Inferior parietal cortex (tissue), 1 donor: ENCODE results near the gene RPN1.
"Not testable (repeated sequence)": the region's sequence is repeated elsewhere in the genome, so short reads cannot be mapped to it uniquely, and the experiment has no call there.

ENCODE experiments used
- DNase-seq: peaks from one replicate; pipeline ENCODE4 v3.0.0-alpha.2; 2016; ENCODE audit errors: extremely low spot score

RPN1 gene

DNA sequence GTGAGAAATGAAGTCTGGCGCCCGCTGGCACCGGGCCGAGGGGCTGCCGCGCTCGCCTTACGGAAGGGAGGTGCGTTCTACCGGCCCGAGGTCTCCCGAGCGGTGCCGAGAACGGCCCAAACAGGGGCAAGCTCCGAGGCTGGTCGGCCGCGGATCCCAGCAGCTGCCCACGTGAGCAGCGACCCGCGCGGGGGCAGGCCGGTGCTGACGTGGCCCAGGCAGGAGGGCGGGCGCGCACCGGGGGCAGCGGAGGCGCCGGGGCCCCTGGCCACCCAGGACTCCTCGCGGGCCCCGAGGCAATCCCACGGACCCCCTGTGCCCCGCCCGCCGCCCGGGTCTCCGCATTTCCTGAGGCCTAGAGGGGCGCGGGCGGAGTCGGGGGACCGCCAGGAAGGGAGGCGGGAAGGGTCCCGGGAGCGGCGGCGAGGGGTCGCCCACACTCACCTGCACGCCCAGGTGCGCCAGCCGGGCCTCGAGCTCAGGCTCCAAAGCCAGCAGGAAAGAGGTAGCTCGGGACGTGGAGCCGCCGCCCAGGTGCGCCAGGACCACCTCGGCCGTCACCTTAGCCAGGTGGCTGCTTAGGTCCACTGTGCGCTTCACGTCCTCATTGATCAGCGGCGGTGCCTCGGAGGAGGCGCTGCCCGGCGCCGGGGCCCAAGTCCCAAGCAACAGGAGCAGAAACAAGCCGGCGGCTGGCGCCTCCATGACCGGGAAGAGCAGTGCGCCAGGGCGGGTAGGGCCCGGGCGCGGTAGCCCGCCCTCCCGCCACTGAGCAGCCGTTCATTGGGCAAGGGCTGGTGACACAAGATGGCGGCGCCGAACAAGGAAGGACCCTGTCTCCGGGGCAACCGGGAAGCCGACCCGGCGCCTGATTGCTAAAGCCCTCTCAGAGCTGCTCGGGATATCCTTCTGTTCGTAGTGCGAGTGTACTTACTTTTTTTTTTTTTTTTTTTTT, at the start of gene RPN1:
Gene RPN1, minus strand, starts transcription at position 723 of the 955 bp plus-strand sequence. Its CDS starts 18 bp downstream, at position 705.
- DNase-seq, result peak; percentile 89

GRCh38 chr3:128698211-128699047, 47.8 kb upstream of the RPN1 start:
- peak; percentile 42 for DNase-seq

- no peak for DNase-seq
These were observed 46.7 kb upstream of the RPN1 start for GRCh38 chr3:128697341-128697740.

DNA sequence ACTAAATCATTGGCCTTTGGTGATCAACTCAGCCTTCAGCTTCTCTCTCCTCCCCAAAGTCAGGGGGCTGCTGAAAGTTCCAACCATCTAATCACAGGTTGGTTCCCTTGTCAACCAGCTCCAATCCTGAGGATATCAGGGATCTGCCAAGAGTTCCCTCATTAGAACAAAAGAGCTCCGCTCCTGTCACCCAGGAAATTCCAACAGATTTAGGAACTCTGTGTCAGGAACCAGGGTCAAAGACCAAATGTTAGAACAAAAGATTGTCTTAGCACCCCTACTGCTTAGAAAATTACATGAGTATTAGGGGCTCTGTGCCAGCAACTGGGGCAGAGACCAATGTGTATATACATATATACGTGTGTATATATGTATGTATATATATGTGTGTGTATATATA, 43.1 kb upstream of the RPN1 start:
- no peak for DNase-seq

DNA sequence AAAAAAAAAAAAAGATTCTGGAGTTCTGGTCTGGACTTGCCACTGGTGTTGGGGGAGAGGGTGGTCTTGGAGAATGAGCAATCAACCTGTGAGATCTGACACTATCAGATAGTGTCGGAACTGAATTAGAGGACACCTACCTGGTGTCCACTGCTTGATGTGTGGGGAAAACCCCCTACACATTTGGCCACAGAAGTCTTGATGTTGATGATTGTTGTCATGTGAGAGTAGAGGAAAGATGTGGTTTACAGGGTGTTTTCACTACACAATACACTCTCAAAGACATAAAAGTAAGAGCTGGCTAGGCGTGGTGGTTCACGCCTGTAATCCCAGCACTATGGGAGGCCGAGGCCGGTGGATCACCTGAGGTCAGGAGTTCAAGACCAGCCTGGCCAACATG, 38.4 kb upstream of the RPN1 start:
- DNase-seq, result no peak

GRCh38 chr3:128686465-128686864, 35.8 kb upstream of the RPN1 start:
- no peak for DNase-seq

- no peak for DNase-seq
These were observed 34.5 kb upstream of the RPN1 start for GRCh38 chr3:128684986-128685726.

GRCh38 chr3:128683957-128684356, 33.3 kb upstream of the RPN1 start:
- DNase-seq, result no peak

DNA sequence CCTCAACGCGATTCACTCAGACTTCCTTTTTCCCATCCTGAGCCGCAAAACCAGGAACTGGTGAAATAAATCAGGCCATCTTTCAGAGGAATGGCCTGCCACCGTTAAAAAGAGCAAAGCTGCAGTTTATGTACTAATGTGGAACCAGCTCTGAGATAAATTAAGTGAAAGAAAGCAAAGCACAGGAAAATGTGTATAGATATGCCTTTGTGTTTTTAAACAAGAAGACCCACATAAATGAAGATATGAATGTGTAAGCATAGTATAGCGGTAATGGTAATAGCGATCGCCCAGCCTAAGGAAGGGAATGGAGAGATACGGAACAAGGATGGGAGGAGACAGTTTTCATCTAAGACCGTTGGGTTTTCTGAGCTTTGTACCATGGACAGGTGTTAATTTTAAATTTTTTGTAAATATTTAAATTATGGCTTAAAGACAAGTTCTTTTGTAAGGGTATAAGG, 30.8 kb upstream of the RPN1 start:
- peak; percentile 65 for DNase-seq

DNA sequence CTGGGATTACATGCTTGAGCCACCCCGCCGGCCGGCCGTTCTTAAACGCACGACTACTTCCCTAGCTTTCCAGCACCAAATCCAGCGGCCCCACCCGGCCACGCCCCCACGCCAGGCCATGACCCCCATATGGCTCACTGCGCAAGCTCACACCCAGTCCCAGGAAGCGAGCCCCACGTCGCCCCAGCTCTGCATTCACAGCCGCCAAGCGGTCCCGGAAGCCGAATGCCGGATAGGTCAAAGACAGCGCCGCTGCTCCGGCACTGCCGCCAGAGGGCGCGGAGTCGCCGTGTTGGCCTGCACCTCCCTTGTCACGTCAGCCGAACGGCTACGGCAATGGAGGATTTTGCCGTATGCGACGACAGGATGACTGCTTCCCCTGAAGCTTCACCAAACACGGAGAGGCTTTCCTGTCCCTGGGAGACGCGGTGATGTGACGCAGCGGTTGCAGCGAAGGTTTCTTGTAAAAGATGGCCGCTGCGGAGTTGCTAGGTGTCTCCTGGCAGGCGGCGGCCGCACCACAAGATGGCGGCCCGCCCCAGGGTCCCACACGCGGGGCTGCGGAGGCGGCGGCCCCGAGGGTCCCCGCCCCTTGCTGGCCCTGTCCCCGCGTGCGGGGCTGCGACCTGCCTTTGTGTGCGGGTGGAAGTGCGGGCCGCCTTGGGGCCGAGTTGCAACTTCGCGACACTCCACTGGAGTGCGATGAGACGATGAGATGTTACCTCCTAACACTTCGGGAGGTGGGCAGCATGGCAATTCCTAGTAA, 30.2 kb upstream of the RPN1 start:
- peak; percentile 95 for DNase-seq

DNA sequence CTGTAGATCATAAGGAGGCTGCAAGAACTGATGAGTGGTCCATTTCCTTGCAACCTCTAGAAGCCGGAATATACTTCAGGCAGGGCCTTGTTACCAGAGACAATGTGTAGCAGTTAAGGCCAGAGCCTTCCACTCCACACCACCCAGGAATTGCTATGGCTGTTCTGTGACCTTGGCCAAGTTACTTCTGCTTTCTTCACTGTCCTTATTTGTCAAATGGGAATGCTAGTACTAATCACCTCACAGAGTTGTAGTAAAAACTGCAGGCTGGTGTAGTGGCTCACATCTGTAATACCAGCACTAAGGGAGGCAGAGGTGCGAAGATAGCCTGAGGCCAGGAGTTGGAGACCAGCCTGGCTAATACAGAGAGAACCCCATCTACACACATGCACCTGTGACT, 28.7 kb upstream of the RPN1 start:
- no peak for DNase-seq

DNA sequence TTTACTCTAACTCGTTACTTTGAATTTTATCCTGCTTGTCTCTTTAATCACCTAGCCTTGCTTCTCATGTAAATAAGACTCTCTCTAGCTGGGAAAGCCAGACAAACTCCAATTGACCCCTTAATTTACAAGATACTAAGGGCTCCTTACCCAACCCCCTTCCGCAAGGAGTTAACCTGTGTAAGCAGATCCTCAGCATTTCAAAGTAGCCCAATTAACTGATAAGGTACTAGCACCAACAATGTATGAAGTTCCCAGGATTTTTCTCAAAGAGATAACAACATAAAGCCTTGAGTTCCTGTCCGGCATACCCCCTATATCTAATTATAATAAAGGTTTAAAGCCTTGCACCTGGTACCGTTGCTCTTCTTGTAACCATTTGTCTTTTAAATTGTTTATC, 25.2 kb upstream of the RPN1 start:
- not testable (repeated sequence) for DNase-seq

GRCh38 chr3:128674161-128674784, 23.7 kb upstream of the RPN1 start:
- no peak for DNase-seq

- DNase-seq, result no peak
These were observed 17.0 kb upstream of the RPN1 start for GRCh38 chr3:128667641-128668040.

GRCh38 chr3:128665362-128666021, 14.9 kb upstream of the RPN1 start:
- DNase-seq, result no peak

- DNase-seq, result no peak
These were observed 12.5 kb upstream of the RPN1 start for GRCh38 chr3:128663151-128663550.

GRCh38 chr3:128655531-128655930, 4.9 kb upstream of the RPN1 start:
- no peak for DNase-seq

GRCh38 chr3:128653993-128654805, 3.6 kb upstream of the RPN1 start:
- not testable (repeated sequence) for DNase-seq

GRCh38 chr3:128653383-128653992, 2.9 kb upstream of the RPN1 start:
- not testable (repeated sequence) for DNase-seq
